WERI-Rb-1 (cell line): ENCODE measurements around the gene BOC.

Experiments used
- DNase-seq: peaks from one replicate; pipeline ENCODE4 v3.0.0-alpha.2; 2020
- H3K27ac ChIP-seq: fragments of 250-450 bp; sonication (Bioruptor Pico); 2 replicates; pipeline ENCODE4 v1.5.1; 2020; ENCODE audit warnings: mild to moderate bottlenecking, moderate library complexity
- H3K27me3 ChIP-seq: fragments of 250-450 bp; sonication (Bioruptor Pico); 2 replicates; pipeline ENCODE4 v1.5.1; 2021; ENCODE audit warnings: mild to moderate bottlenecking, low read depth, moderate library complexity; ENCODE audit not compliant: insufficient read depth, severe bottlenecking
- H3K36me3 ChIP-seq: fragments of 250-450 bp; sonication (Bioruptor Pico); 2 replicates; pipeline ENCODE4 v1.5.1; 2020; ENCODE audit warnings: mild to moderate bottlenecking, moderate library complexity
- H3K4me3 ChIP-seq: 2 replicates; pipeline ENCODE4 v1.5.1; 2011; ENCODE audit warnings: low read depth, mild to moderate bottlenecking, control low read depth, low read length
- H3K9me3 ChIP-seq: fragments of 250-450 bp; sonication (Bioruptor Pico); 2 replicates; pipeline ENCODE4 v1.5.1; 2021; ENCODE audit warnings: mild to moderate bottlenecking, moderate library complexity; ENCODE audit not compliant: severe bottlenecking
- CTCF ChIP-seq: IDR thresholded peaks from 2 replicates; pipeline ENCODE4 v1.5.1; 2011; ENCODE audit warnings: low read depth, mild to moderate bottlenecking, control low read depth, inconsistent platforms, low read length

BOC gene

GRCh38 chr3:113194823-113195401 is 16.4 kb upstream of the BOC start:
- H3K4me3 ChIP-seq, result no peak overlapping the region
- no peak for DNase-seq
- no peak for TF ChIP-seq CTCF
- no peaks in the 10 kb centered on the region for H3K9me3 ChIP-seq
- H3K36me3 ChIP-seq, result no peaks in the 10 kb centered on the region
- no peaks in the 10 kb centered on the region for H3K27me3 ChIP-seq
- no peak overlapping the region for H3K27ac ChIP-seq

- no peak overlapping the region for H3K27ac ChIP-seq
- no peaks in the 10 kb centered on the region for H3K9me3 ChIP-seq
- no peaks in the 10 kb centered on the region for H3K36me3 ChIP-seq
- DNase-seq, result no peak
- no peak overlapping the region for H3K4me3 ChIP-seq
- no peak for TF ChIP-seq CTCF
- no peaks in the 10 kb centered on the region for H3K27me3 ChIP-seq
Measured at GRCh38 chr3:113200351-113200750, 11.0 kb upstream of the BOC start.

GRCh38 chr3:113200946-113201345 is 10.4 kb upstream of the BOC start:
- Histone ChIP-seq H3K9me3 (no peaks in the 10 kb centered on the region), H3K4me3 (no peak overlapping the region), H3K27ac (no peak overlapping the region), H3K36me3 (no peaks in the 10 kb centered on the region), H3K27me3 (no peaks in the 10 kb centered on the region)
- no peak for DNase-seq
- no peak for TF ChIP-seq CTCF

GRCh38 chr3:113204371-113204770 is 7.0 kb upstream of the BOC start:
- DNase-seq, result no peak
- no peaks in the 10 kb centered on the region for H3K9me3 ChIP-seq

GRCh38 chr3:113205481-113205880 is 5.9 kb upstream of the BOC start:
- Histone ChIP-seq H3K9me3 (no peaks in the 10 kb centered on the region), H3K4me3 (no peak overlapping the region), H3K27ac (no peak overlapping the region), H3K36me3 (no peaks in the 10 kb centered on the region), H3K27me3 (no peaks in the 10 kb centered on the region)
- DNase-seq, result no peak
- no peak for TF ChIP-seq CTCF

More at GRCh38 chr3:113204371-113204770, 7.0 kb upstream of the BOC start:
- H3K27me3 ChIP-seq, result no peaks in the 10 kb centered on the region
- H3K27ac ChIP-seq, result no peak overlapping the region
- H3K36me3 ChIP-seq, result no peaks in the 10 kb centered on the region
- TF ChIP-seq CTCF, result no peak
- H3K4me3 ChIP-seq, result no peak overlapping the region
